ENCODE results near the gene TBXA2R.

The TBXA2R gene

GRCh38 chr19:3604227-3604986 is 2.3 kb downstream of the TBXA2R start:
- H3K36me3 ChIP-seq (ENCODE audit: low read length), result no peaks in the 10 kb centered on the region
- H3K9me3 ChIP-seq (ENCODE audit: insufficient read depth, low read length), result no peaks in the 10 kb centered on the region
- H3K4me2 ChIP-seq (ENCODE audit: low read depth, low read length, poor library complexity, severe bottlenecking), result no peak overlapping the region
- no peaks in the 10 kb centered on the region for H4K20me1 ChIP-seq (ENCODE audit: low read depth, low read length)
- H3F3A ChIP-seq (ENCODE audit: insufficient read depth), result no peaks in the 10 kb centered on the region
- H3K27ac ChIP-seq (ENCODE audit: low read depth, low read length), result no peak overlapping the region
- H3K79me2 ChIP-seq (ENCODE audit: insufficient read depth, low read length), result no peaks in the 10 kb centered on the region
- no peak overlapping the region for H3K9ac ChIP-seq (ENCODE audit: low read length)
- no peaks in the 10 kb centered on the region for H3K27me3 ChIP-seq (ENCODE audit: low read length)
- TF ChIP-seq, protein P1, sequence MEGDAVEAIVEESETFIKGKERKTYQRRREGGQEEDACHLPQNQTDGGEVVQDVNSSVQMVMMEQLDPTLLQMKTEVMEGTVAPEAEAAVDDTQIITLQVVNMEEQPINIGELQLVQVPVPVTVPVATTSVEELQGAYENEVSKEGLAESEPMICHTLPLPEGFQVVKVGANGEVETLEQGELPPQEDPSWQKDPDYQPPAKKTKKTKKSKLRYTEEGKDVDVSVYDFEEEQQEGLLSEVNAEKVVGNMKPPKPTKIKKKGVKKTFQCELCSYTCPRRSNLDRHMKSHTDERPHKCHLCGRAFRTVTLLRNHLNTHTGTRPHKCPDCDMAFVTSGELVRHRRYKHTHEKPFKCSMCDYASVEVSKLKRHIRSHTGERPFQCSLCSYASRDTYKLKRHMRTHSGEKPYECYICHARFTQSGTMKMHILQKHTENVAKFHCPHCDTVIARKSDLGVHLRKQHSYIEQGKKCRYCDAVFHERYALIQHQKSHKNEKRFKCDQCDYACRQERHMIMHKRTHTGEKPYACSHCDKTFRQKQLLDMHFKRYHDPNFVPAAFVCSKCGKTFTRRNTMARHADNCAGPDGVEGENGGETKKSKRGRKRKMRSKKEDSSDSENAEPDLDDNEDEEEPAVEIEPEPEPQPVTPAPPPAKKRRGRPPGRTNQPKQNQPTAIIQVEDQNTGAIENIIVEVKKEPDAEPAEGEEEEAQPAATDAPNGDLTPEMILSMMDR (IDR thresholded peaks at IDR 0.05; ENCODE audit: insufficient read depth, low read length, poor library complexity, severe bottlenecking), result no peak
- no peak for TF ChIP-seq EZH2phosphoT487 (conservative IDR thresholded peaks at IDR 0.05; ENCODE audit: low read length)
- H3K4me3 ChIP-seq (ENCODE audit: insufficient read depth, low read length, poor library complexity, severe bottlenecking), result no peak overlapping the region
- H3K9me2 ChIP-seq (replicated peaks; ENCODE audit: insufficient read depth, low read length), result no peaks in the 10 kb centered on the region
- no peak overlapping the region for H2AFZ ChIP-seq (ENCODE audit: low read depth, low read length, severe bottlenecking)

DNA sequence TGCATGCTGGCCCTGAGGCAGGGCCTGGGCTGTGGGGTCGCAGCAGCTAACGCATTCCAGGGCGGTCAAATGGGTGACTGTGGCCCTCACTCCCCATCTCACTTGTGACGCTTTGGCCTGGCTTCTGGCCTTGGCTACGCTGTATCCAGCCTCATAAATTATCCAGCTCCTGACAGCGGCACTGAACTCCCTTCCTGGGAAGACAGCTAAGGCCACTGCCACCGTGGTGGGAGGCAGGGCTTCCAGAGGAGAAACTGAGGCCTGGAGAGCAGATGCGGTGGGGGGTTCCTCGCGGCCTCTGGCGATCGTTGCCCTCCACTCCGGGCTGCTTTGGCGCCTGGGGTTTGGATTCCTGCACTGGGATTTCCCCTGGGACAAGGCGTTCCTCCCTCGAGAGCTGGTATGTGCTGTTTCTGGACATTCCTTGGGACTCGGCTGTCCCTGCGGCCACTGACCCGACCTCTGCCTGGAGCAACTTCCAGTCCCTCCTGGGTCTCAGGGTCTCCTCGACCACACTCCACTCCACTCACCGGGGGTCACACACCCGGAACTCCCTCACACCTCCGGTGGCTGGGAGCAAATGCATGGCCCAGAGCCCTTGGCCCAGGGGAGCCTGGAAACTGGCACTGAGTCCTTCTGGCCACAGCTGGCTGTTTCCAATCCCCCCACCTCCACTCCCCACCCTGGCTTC is 3.4 kb downstream of the TBXA2R start:
- Histone ChIP-seq H3K9me2 (replicated peaks; ENCODE audit: insufficient read depth, low read length) (no peaks in the 10 kb centered on the region), H4K20me1 (ENCODE audit: low read depth, low read length) (no peaks in the 10 kb centered on the region), H3K9ac (ENCODE audit: low read length) (no peak overlapping the region), H2AFZ (ENCODE audit: low read depth, low read length, severe bottlenecking) (no peak overlapping the region), H3K27ac (ENCODE audit: low read depth, low read length) (no peak overlapping the region), H3K4me3 (ENCODE audit: insufficient read depth, low read length, poor library complexity, severe bottlenecking) (no peak overlapping the region), H3K79me2 (ENCODE audit: insufficient read depth, low read length) (no peaks in the 10 kb centered on the region), H3K27me3 (ENCODE audit: low read length) (no peaks in the 10 kb centered on the region), H3K9me3 (ENCODE audit: insufficient read depth, low read length) (no peaks in the 10 kb centered on the region), H3F3A (ENCODE audit: insufficient read depth) (no peaks in the 10 kb centered on the region), H3K4me2 (ENCODE audit: low read depth, low read length, poor library complexity, severe bottlenecking) (no peak overlapping the region), H3K36me3 (ENCODE audit: low read length) (no peaks in the 10 kb centered on the region)
- TF ChIP-seq, protein P1 (IDR thresholded peaks at IDR 0.05; ENCODE audit: insufficient read depth, low read length, poor library complexity, severe bottlenecking), result no peak
- TF ChIP-seq EZH2phosphoT487 (conservative IDR thresholded peaks at IDR 0.05; ENCODE audit: low read length), result no peak

DNA sequence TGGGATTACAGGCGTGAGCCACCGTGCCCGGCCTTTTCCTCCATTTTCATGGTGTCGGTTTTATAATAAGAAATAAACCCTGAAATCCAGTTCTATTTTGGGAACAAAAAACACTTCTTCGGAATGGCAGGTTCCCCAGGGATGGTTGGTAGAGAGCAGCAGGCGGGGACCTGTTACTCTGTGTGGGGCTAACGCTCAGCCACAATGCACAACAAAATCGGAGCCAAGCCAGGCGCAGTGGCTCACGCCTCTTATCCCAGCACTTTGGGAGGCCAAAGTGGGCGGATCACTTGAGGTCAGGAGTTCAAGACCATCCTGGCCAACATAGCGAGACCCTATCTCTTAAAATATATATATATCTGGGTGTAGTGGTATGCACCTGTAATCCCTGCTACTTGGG is 5.7 kb downstream of the TBXA2R start:
- TF ChIP-seq, protein P1 (IDR thresholded peaks at IDR 0.05; ENCODE audit: insufficient read depth, low read length, poor library complexity, severe bottlenecking), result no peak
- no peak for TF ChIP-seq EZH2phosphoT487 (conservative IDR thresholded peaks at IDR 0.05; ENCODE audit: low read length)
- H3K27me3 ChIP-seq (ENCODE audit: low read length), result no peaks in the 10 kb centered on the region
- H2AFZ ChIP-seq (ENCODE audit: low read depth, low read length, severe bottlenecking), result no peak overlapping the region
- H3K27ac ChIP-seq (ENCODE audit: low read depth, low read length), result no peak overlapping the region
- no peaks in the 10 kb centered on the region for H3F3A ChIP-seq (ENCODE audit: insufficient read depth)
- H3K9me3 ChIP-seq (ENCODE audit: insufficient read depth, low read length), result no peaks in the 10 kb centered on the region
- H3K4me2 ChIP-seq (ENCODE audit: low read depth, low read length, poor library complexity, severe bottlenecking), result no peak overlapping the region
- no peaks in the 10 kb centered on the region for H3K79me2 ChIP-seq (ENCODE audit: insufficient read depth, low read length)
- H3K9ac ChIP-seq (ENCODE audit: low read length), result no peak overlapping the region
- H3K9me2 ChIP-seq (replicated peaks; ENCODE audit: insufficient read depth, low read length), result no peaks in the 10 kb centered on the region
- H3K4me3 ChIP-seq (ENCODE audit: insufficient read depth, low read length, poor library complexity, severe bottlenecking), result no peak overlapping the region
- H3K36me3 ChIP-seq (ENCODE audit: low read length), result no peaks in the 10 kb centered on the region
- H4K20me1 ChIP-seq (ENCODE audit: low read depth, low read length), result no peaks in the 10 kb centered on the region

Data from SU-DHL-6 (cell line).